ENCODE measurements around the gene LUZP2. TPM values are rescaled to one million over a fixed set of nuclear protein-coding genes. Genes with fewer than 3 reads are reported as not detected.
"Not testable (repeated sequence)": the region's sequence is repeated elsewhere in the genome, so short reads cannot be mapped to it uniquely, and the experiment has no call there.

LUZP2 gene
- total and polyA plus RNA-seq, 4 donors = 70.8 to 147 (median 99.0) TPM

DNA sequence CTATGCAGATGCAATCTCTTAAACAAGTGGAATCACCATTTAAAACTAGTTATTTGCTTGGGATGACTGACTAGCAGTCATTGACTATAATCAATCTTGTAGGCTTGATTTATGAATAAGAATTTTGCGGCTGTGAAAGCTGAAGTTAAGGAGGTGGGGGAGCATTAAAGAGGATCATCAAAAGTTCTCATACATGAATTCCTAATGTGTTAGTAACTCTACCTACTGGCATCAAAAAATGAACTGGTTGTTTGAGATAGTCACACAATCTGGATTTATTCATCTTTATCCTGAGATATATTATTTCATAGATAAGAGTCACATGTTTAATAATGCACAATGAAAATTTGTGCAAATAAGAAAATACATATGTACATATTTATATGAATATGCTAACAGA, 393.6 kb downstream of the LUZP2 start:
- WGBS (ENCODE audit: insufficient coverage) = no CpG with 5 or more reads among the region's 1 CpG
- Histone ChIP-seq H3K36me3 (ENCODE audit: control insufficient read depth, insufficient read depth, low read length) (no peaks in the 10 kb centered on the region), H3K9me3 (ENCODE audit: control insufficient read depth, insufficient read depth, low read length) (no peaks in the 10 kb centered on the region), H3K27ac (ENCODE audit: low read depth, low read length) (no peak overlapping the region), H3K4me3 (ENCODE audit: low read depth, low read length) (no peak overlapping the region), H3K4me1 (ENCODE audit: control insufficient read depth, insufficient read depth, low read length) (no peaks in the 10 kb centered on the region), H3K27me3 (ENCODE audit: control insufficient read depth, insufficient read depth, low read length) (no peaks in the 10 kb centered on the region)
- no peak for DNase-seq (ENCODE audit: low read depth in 4 of 6, low spot score in 6 of 6)

DNA sequence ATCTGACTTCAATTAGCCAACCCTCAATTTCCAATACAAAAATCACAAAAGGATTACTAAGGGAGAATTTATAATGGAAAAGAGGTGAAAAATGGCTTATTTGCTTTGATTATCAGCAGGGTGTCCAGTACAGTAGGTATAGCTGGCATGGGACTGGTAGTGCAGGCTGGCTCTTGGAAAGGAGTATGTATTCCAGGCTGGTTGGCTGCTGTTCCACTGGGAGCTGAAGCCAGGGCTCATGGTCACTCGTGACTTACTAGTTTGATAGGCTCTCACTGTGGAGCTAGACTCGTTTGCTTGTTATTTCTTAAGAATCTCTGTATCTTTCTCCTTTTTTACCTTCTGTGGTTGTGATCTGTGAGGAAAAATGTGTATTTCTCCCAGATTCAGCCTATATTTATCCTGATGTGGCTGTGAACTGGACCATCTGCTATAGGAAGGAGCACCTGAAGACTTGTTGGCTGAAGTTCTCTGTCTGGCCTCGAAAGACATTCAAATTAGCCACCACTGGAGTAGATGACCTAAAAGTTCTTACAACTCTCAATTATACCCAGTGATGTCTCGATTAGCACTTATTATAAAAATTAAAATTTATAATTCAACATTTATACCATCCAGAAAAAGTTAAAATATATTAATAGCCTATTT, 395.1 kb downstream of the LUZP2 start:
- H3K36me3 ChIP-seq (ENCODE audit: control insufficient read depth, insufficient read depth, low read length); H3K4me3 ChIP-seq (ENCODE audit: low read depth, low read length): not testable (repeated sequence)

DNA sequence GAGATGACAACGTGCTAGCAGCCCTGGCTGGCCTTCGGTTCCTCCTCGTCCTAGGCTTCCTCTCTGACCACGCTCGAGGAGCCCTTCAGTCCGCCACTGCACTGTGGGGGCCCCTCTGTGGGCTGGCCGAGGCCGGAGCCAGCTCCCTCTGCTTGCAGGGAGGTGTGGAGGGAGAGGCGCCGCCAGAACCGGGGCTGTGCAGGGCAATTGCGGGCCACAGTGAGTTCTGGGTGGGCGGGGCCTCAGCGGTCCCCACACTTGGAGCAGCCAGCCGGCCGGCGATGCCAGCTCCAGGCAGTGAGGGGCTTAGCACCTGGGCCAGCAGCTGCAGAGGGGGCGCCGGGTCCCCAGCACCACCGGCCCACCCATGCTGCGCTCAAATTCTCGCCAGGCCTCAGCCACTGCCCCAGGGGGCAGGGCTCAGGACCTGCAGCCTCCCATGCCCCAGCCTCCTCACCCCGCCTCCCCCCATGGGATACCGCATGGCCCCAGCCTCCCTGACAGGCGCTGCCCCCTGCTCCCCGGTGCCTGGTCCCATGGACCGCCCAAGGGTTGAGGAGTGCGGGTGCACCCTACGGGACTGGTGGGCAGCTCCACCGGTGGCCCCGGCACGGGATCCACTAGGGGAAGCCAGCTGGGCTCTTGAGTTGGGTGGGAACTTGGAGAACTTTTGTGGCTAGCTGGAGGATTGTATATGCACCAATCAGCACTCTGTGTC, 399.4 kb downstream of the LUZP2 start:
- Histone ChIP-seq H3K27me3 (ENCODE audit: control insufficient read depth, insufficient read depth, low read length) (no peaks in the 10 kb centered on the region), H3K9me3 (ENCODE audit: control insufficient read depth, insufficient read depth, low read length) (no peaks in the 10 kb centered on the region), H3K27ac (ENCODE audit: low read depth, low read length) (no peak overlapping the region), H3K36me3 (ENCODE audit: control insufficient read depth, insufficient read depth, low read length) (peaks cover 8% of the 10 kb centered on the region), H3K4me1 (ENCODE audit: control insufficient read depth, insufficient read depth, low read length) (no peaks in the 10 kb centered on the region), H3K4me3 (ENCODE audit: low read depth, low read length) (no peak overlapping the region)
- 98% methylated on average over 29 of the region's 32 CpGs for WGBS (ENCODE audit: insufficient coverage)
- DNase-seq (ENCODE audit: low read depth in 4 of 6, low spot score in 6 of 6) = no peak

More for the DNA sequence above, 395.1 kb downstream of the LUZP2 start:
- not testable (repeated sequence) for H3K27ac ChIP-seq (ENCODE audit: low read depth, low read length); H3K9me3 ChIP-seq (ENCODE audit: control insufficient read depth, insufficient read depth, low read length); H3K4me1 ChIP-seq (ENCODE audit: control insufficient read depth, insufficient read depth, low read length); H3K27me3 ChIP-seq (ENCODE audit: control insufficient read depth, insufficient read depth, low read length); DNase-seq (ENCODE audit: low read depth in 4 of 6, low spot score in 6 of 6)
- WGBS (ENCODE audit: insufficient coverage) = no CpG with 5 or more reads among the region's 4 CpGs

DNA sequence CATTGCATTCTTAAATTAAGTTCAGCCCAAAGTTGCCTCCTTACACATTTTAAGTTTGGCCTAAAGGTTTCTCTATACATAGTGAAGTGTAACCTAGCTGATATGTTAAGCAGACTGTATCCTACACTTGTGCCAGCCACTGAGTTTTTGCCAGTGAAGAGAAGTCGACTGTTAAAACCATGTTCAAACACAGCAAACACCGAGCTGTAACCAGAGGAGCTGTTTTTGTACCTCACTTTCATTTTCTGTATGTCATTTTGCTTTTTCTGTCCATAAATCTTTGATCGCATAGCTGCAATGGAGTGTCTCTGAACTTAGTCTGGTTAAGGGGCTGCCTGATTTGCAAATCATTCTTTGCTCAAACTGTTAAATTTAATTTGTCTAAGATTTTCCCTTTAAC, 403.7 kb downstream of the LUZP2 start:
- no peak overlapping the region for H3K4me3 ChIP-seq (ENCODE audit: low read depth, low read length)
- no peaks in the 10 kb centered on the region for H3K27me3 ChIP-seq (ENCODE audit: control insufficient read depth, insufficient read depth, low read length)
- H3K36me3 ChIP-seq (ENCODE audit: control insufficient read depth, insufficient read depth, low read length) = peaks cover 8% of the 10 kb centered on the region
- H3K4me1 ChIP-seq (ENCODE audit: control insufficient read depth, insufficient read depth, low read length) = no peaks in the 10 kb centered on the region
- no peak overlapping the region for H3K27ac ChIP-seq (ENCODE audit: low read depth, low read length)
- peak in 1 of 6 donors; percentile 39 for DNase-seq (ENCODE audit: low read depth in 4 of 6, low spot score in 6 of 6)
- H3K9me3 ChIP-seq (ENCODE audit: control insufficient read depth, insufficient read depth, low read length) = no peaks in the 10 kb centered on the region
- WGBS (ENCODE audit: insufficient coverage) = 75% methylated on average over 2 of the region's 3 CpGs

DNA sequence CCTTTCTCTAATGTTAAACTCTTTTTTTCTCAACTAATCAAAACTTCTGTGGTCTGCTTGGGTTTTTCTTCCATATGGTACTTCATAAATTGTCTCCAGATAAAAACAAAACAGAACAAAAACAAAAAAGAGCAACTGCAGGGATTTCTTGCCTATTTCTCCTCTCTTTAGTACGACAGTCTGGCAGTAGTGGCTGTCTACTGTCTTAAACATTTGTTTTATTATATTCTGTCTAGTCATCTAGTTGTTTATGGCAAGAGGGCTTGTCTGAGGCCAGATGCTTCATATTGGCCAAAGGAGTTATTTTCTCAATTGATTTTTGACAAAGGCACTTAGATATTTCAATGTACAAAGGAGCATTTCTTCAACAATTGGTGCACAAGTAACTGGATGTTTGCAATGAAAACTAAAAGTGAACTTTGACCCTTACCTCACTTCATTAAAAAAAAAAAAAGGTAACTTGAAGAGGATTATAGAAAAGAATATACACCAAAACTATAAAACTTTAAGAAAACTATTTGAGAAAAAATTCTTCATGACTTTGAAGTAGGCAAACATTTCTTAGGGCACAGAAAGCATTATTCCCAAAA, 404.2 kb downstream of the LUZP2 start:
- no peak overlapping the region for H3K4me3 ChIP-seq (ENCODE audit: low read depth, low read length)
- DNase-seq (ENCODE audit: low read depth in 4 of 6, low spot score in 6 of 6) = peak in 1 of 6 donors; percentile 10
- H3K4me1 ChIP-seq (ENCODE audit: control insufficient read depth, insufficient read depth, low read length) = no peaks in the 10 kb centered on the region
- H3K27me3 ChIP-seq (ENCODE audit: control insufficient read depth, insufficient read depth, low read length) = no peaks in the 10 kb centered on the region
- WGBS (ENCODE audit: insufficient coverage) = no CpG with 5 or more reads among the region's 1 CpG
- H3K9me3 ChIP-seq (ENCODE audit: control insufficient read depth, insufficient read depth, low read length) = no peaks in the 10 kb centered on the region
- H3K36me3 ChIP-seq (ENCODE audit: control insufficient read depth, insufficient read depth, low read length) = peaks cover 6% of the 10 kb centered on the region
- no peak overlapping the region for H3K27ac ChIP-seq (ENCODE audit: low read depth, low read length)

DNA sequence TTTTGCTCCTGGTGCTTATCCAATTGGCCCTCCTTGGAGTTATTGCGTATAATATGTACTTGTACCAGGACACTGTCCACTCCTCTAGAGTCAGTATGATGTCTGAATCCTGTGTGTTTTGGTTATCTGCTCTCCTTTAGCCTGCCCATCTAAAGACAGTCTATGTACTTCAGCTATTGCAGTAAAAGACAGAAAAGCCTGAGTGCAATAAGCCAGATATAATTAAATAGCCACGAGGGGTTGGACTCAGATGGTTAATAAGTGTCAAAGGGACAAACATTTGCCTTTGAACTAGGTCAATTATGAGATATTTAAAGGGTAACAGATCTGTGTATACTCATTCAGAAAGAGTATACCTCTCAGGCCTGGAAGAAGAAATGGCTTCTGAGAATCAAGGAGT, 406.7 kb downstream of the LUZP2 start:
- Histone ChIP-seq H3K4me3 (ENCODE audit: low read depth, low read length) (no peak overlapping the region), H3K27me3 (ENCODE audit: control insufficient read depth, insufficient read depth, low read length) (no peaks in the 10 kb centered on the region), H3K9me3 (ENCODE audit: control insufficient read depth, insufficient read depth, low read length) (no peaks in the 10 kb centered on the region), H3K4me1 (ENCODE audit: control insufficient read depth, insufficient read depth, low read length) (no peaks in the 10 kb centered on the region), H3K36me3 (ENCODE audit: control insufficient read depth, insufficient read depth, low read length) (no peaks in the 10 kb centered on the region), H3K27ac (ENCODE audit: low read depth, low read length) (no peak overlapping the region)
- no CpG with 5 or more reads among the region's 2 CpGs for WGBS (ENCODE audit: insufficient coverage)
- DNase-seq (ENCODE audit: low read depth in 4 of 6, low spot score in 6 of 6) = no peak

- Histone ChIP-seq H3K9me3 (ENCODE audit: control insufficient read depth, insufficient read depth, low read length) (peaks cover 10% of the 10 kb centered on the region), H3K27ac (ENCODE audit: low read depth, low read length) (no peak overlapping the region), H3K4me3 (ENCODE audit: low read depth, low read length) (no peak overlapping the region), H3K27me3 (ENCODE audit: control insufficient read depth, insufficient read depth, low read length) (no peaks in the 10 kb centered on the region), H3K4me1 (ENCODE audit: control insufficient read depth, insufficient read depth, low read length) (no peaks in the 10 kb centered on the region), H3K36me3 (ENCODE audit: control insufficient read depth, insufficient read depth, low read length) (no peaks in the 10 kb centered on the region)
- no CpG with 5 or more reads among the region's 1 CpG for WGBS (ENCODE audit: insufficient coverage)
- DNase-seq (ENCODE audit: low read depth in 4 of 6, low spot score in 6 of 6) = no peak
These were observed 428.2 kb downstream of the LUZP2 start for GRCh38 chr11:24925091-24925490.

GRCh38 chr11:24932110-24933000, 435.5 kb downstream of the LUZP2 start:
- 84% methylated on average over 7 of the region's 9 CpGs for WGBS (ENCODE audit: insufficient coverage)
- Histone ChIP-seq H3K4me3 (ENCODE audit: low read depth, low read length) (no peak overlapping the region), H3K36me3 (ENCODE audit: control insufficient read depth, insufficient read depth, low read length) (no peaks in the 10 kb centered on the region), H3K27me3 (ENCODE audit: control insufficient read depth, insufficient read depth, low read length) (no peaks in the 10 kb centered on the region), H3K9me3 (ENCODE audit: control insufficient read depth, insufficient read depth, low read length) (peaks cover 12% of the 10 kb centered on the region), H3K27ac (ENCODE audit: low read depth, low read length) (no peak overlapping the region), H3K4me1 (ENCODE audit: control insufficient read depth, insufficient read depth, low read length) (no peaks in the 10 kb centered on the region)
- no peak for DNase-seq (ENCODE audit: low read depth in 4 of 6, low spot score in 6 of 6)

- H3K36me3 ChIP-seq (ENCODE audit: control insufficient read depth, insufficient read depth, low read length) = no peaks in the 10 kb centered on the region
- no peaks in the 10 kb centered on the region for H3K27me3 ChIP-seq (ENCODE audit: control insufficient read depth, insufficient read depth, low read length)
- WGBS (ENCODE audit: insufficient coverage) = no CpG with 5 or more reads among the region's 1 CpG
- H3K27ac ChIP-seq (ENCODE audit: low read depth, low read length) = no peak overlapping the region
- DNase-seq (ENCODE audit: low read depth in 4 of 6, low spot score in 6 of 6) = no peak
- H3K4me1 ChIP-seq (ENCODE audit: control insufficient read depth, insufficient read depth, low read length) = no peaks in the 10 kb centered on the region
- no peak overlapping the region for H3K4me3 ChIP-seq (ENCODE audit: low read depth, low read length)
- H3K9me3 ChIP-seq (ENCODE audit: control insufficient read depth, insufficient read depth, low read length) = peaks cover 6% of the 10 kb centered on the region
These were observed 438.0 kb downstream of the LUZP2 start for GRCh38 chr11:24934733-24935439.
